ENCODE data around the gene CFAP251.

DNA sequence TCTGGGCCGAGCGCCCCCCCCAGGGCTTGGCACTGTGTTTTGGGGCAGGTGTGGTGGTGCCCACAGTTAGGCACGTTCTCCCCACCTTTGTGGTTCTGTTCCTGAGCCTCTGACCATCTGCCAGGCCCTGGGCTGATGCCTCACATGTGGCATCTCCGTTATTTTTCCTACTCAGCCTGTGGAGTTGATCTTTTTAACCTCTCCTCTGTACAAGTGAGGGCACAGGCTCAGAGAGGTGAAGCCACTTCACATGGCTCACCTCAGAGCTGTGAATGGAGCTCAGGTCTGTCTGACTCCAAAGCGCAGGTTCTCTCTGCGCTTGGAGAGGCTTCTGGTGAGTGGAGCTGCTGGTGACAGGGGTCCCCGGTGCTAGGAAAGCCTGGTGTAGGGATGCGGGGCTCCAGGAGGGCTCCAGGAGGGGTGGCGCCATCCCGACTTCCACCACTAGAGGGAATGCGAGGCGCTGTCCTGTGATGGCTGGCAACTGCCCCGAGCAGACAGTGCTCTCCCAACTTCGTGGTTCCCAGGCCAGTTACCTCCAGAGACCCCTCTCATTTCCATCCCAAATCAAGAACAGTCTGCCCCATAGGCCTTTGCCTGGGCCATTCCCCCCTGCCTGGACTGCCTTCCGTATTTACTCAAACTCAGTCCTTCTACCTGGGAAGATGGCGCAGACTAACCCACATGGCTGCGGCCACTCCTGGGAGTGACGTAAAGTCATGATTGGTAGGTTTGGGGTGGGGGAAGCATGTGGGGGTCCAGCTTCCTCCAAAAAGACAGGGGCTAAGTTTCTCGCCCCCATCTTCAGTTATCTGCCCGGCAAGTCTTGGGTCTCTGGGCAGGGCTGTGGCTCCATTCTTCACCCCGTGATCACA lies 113.2 kb downstream of the CFAP251 start:
- TF ChIP-seq YY1 (IDR thresholded peaks at IDR 0.05; ENCODE audit: low read depth): no peak
- no peak for TF ChIP-seq EP300 (IDR thresholded peaks at IDR 0.05; ENCODE audit: borderline replicate concordance)
- peak; percentile 36; the same call in 1 of the 2 replicates for TF ChIP-seq RAD21 (IDR thresholded peaks at IDR 0.05; ENCODE audit: low read depth)
- no peak for TF ChIP-seq ZBTB7A (IDR thresholded peaks at IDR 0.05; ENCODE audit: low read depth)
- TF ChIP-seq, protein P1, sequence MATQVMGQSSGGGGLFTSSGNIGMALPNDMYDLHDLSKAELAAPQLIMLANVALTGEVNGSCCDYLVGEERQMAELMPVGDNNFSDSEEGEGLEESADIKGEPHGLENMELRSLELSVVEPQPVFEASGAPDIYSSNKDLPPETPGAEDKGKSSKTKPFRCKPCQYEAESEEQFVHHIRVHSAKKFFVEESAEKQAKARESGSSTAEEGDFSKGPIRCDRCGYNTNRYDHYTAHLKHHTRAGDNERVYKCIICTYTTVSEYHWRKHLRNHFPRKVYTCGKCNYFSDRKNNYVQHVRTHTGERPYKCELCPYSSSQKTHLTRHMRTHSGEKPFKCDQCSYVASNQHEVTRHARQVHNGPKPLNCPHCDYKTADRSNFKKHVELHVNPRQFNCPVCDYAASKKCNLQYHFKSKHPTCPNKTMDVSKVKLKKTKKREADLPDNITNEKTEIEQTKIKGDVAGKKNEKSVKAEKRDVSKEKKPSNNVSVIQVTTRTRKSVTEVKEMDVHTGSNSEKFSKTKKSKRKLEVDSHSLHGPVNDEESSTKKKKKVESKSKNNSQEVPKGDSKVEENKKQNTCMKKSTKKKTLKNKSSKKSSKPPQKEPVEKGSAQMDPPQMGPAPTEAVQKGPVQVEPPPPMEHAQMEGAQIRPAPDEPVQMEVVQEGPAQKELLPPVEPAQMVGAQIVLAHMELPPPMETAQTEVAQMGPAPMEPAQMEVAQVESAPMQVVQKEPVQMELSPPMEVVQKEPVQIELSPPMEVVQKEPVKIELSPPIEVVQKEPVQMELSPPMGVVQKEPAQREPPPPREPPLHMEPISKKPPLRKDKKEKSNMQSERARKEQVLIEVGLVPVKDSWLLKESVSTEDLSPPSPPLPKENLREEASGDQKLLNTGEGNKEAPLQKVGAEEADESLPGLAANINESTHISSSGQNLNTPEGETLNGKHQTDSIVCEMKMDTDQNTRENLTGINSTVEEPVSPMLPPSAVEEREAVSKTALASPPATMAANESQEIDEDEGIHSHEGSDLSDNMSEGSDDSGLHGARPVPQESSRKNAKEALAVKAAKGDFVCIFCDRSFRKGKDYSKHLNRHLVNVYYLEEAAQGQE (IDR thresholded peaks at IDR 0.05; ENCODE audit: low read depth): no peak
- no peak for TF ChIP-seq NFIC (IDR thresholded peaks at IDR 0.05)
- TF ChIP-seq EGR1 (IDR thresholded peaks at IDR 0.05): no peak

Data from Ishikawa (cell line).